HG02943 (cell line): ENCODE data around the gene PIR.

ENCODE experiments used
- ATAC-seq: cut with Tn5 transposase; IDR thresholded peaks from one replicate; pipeline ENCODE4 v1.9.1; 2021; ENCODE audit warnings: mild to moderate bottlenecking, low read depth, moderate library complexity; ENCODE audit not compliant: unreplicated experiment

The PIR gene

DNA sequence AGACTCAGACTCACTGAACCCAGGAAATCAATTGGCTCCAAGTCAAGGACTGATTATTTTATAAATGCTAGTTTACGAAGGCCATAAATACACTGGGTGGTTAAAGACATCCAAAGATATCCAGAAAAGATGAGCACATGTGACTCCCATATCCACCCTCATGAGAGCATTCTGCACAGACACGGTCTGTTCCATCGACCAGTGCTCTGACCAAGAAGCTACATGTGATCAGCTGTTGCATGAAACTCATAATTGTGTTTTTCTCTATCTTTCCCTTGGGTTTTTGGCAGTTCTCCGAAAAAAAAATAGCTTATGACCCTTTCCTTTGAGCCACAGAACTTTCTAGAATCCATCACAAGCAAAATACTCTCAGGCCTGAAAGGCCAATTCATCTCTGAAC lies 2.7 kb upstream of the PIR start:
- no peak for ATAC-seq

DNA sequence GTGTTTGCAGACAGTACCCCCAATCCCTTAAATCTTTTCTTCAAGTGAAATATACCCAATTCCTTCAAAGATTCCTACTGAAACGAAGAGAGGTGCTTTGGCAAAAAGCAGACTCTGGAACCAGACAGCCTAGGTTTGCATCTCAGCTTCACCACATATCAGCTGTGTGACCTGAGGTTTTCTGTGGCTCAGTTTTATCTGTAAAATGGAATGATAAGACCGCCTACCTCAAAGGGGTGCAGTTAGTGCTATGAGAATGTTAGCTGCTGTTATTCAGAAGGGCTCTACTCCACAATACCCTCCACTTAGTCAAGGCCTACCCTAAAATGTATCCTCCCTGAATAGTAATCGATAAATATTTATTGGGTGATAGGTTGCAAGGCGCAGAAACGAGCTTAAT lies 664 bp downstream of the PIR start:
- ATAC-seq: peak; percentile 4

DNA sequence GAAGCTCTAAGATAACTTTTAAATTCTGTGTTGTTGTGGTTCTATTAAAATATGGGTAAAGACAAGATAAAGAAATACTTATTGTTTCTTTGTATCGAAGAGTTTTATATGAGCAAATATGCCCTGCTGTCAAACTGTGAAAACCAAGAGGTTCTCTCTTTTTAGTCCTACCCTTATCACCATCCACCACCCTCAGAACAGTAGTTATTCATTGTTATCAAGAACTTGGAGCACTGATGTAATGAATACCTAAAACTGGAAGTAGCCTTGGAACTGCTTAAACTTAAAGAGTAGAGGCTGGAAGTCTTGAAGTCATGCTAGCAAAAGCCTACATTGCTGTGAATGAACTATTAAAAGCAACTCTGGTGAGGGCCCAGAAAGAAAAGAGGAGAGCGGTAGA lies 9.2 kb downstream of the PIR start:
- no peak for ATAC-seq

DNA sequence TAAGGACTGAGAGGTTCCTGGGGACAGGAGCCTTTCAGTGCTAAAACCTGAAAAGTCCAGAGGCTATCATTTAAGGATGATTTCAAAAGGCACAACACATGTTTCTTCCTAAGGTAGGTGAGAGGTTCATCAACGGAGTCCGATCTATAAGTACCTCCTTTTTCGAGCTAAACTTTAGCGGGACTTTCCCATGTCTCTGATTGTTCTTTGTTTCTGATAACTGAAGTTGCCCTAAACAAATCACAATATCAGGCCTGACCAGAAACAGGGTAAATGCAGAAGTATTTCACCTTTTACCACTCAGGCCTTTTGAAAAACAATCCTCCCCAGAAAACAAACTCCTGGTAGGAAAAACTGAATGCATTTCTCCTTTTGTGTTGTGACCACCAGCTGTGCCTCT lies 17.6 kb downstream of the PIR start:
- no peak for ATAC-seq

DNA sequence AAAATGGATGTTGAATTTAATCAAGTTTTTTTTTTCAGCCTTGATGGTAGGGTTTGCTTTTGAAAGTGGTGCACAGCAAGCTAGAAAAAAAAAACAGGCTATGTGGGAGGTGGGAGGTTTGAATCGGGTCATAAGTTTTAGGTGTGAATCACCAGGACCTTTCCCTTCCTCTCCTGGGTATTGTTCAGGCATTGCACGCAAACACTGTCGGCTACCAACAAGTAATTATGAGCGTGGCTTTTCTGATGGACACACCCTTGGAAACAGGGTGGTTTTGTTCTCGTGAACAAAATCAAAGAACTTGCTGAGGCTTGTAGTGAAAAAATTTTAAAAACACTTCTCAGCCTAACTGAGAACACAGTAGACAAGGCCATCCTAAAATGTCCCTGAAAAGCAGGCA lies 18.1 kb downstream of the PIR start:
- ATAC-seq: no peak

DNA sequence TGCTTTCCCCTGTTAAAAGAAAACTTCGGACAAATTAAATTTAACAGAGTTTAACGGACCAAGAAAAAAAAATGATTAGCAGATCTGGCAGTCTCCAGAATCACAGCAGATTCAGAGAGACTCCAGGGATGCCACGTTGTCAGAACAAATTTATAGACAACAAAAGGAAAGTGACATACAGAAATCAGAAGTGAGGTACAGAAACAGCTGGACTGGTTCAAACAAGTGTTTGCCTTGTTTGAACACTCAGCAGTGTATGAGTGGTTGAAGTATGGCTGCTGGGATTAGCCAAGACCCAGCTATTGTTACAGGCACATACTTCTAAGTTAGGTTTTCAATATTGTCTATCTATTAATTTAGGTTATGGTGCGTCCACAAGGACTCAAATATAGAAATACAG lies 19.1 kb downstream of the PIR start:
- ATAC-seq: no peak

DNA sequence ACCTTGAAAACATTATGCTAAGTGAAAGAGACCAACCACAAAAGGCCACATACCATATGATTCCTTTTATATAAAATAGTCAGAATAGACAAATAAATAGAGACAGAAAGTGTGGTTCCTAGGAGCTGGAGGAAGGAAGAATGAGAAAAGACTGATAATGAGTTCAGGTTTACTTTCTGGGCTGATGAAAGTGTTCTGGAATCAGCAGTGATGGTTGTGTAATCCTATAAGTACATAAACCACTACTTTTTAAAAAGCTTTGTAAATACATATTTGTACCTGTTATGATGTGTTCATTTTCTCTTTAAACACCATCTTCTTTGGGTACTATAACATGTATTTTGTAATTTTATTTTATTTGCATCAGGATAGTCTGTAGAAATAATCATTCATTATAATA lies 20.6 kb downstream of the PIR start:
- no peak for ATAC-seq

DNA sequence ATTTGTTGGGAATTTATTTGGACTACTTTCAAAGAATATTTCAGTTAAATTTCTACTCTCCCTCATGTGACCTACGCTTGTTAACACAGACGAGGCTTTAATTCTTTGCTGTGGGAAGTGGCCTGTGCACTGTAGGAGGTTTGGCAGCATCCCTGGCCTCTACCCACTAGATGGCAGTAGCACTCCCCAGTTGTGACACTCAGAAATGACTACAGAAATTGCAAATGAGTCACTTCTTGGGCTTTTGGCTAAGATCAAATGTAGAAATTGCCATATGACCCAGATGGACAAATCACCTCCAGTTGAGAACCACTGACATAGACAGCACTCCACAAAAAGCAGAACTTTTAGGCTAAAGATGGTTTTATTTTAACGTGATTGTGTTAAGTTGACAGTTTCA lies 22.1 kb downstream of the PIR start:
- ATAC-seq: peak; percentile 75

DNA sequence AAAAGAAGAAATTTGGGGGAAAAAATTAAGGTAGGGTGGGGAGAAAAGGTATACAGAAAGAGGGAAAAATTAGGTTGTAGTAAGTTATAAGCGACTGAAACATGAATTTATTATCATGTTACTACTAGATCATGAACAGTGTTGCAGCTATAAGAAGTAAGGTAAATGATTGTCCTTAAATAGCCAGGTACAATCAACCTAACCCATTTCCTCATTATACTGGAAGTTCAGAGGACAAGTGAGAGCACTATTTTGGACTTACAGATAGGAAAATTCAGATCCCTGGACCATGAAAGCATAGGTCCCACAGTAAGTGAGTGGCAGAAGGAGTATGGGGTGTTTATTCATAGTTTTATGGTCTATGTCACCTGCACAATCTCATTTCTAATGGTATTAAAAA lies 23.5 kb downstream of the PIR start:
- ATAC-seq: no peak

DNA sequence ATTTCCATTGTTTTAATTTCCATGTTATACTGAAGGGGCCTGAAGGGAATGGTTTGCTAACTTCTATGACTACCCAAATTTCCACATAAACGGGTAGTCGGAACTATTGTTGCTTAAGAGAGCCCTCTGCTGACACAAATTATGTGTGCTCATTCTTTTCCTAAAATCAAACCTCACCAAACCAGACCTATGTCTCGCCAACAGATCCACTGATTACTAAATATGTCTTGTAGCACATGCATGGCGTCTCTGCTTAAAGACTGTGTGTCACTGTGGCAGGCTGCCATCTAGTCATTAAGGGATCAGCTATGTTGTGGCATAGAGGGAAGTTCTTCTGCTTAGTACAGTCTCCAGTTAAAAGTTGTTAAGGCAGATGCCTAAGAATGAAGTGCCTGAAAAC lies 25.1 kb downstream of the PIR start:
- ATAC-seq: no peak

DNA sequence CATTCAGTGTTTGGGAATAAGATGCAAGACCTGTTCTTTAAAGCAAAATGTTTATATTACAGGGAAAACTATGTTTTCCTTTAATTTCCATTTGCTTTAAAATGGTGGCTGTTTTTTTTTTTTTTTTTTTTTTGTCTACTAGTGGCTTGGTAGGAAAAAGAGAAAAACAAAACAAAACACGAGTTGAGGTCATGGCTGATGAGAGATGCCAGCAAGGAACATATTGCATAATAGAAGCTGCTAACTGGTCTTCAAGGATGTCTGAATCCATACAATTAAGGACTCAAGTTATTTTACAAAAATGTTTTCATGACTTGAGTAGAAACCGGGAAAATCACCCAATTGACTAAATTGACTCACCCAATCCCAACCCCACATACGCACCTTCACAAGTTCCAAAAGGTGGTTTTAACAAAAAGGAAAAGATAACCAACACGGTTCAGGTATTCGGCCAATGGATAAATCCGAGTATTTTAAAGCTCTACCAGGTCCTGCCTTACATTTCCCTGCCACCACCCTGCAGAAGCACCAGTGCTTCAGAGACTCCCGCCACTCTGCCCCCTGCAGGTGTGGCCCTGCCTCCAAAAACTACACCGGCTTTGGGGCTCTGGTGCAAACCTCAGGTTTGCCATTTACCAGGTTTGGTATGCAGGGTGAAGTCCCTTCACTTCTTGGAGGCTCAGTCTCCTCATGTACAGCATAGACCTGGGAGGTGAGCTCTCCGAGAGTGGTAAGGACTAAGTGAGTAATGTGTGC lies 27.1 kb downstream of the PIR start:
- ATAC-seq: no peak

DNA sequence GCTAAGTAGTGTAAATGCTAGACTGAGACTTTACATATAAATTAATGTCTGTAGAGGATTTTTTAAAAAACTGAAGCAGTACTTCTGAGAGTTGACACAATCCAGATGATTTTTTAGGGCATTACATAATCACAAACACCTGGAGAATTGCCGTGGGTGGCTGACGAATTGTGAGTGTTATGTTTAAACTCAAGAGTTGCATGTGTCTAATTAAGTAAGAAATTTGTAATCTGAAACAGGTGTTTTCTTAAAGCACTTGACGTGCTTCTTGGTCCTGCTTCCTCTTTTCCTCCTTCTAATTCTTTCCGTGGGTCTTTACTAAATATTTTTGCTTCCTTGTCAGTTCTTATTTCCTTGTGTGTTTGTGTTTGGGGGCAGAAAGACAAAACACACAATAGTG lies 27.8 kb downstream of the PIR start:
- ATAC-seq: no peak

DNA sequence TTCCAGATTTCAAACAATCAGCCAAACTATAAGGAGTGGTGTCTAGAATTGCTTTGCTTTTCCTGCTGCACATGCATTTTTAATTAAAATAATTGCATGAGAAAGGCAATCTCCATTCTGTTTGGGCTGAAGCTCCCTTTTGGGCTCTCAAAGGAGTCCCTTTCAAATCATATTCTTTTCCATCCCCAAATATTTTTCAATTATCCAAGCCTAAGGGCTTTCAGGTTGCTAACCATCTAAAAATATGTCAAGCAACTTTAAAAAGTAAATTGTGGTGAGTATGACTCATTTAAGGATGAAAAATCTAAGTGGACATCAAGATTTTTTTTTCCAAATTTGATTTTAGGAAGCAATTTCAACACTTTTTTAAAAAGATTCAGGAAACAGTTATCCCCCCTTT lies 28.4 kb downstream of the PIR start:
- no peak for ATAC-seq

DNA sequence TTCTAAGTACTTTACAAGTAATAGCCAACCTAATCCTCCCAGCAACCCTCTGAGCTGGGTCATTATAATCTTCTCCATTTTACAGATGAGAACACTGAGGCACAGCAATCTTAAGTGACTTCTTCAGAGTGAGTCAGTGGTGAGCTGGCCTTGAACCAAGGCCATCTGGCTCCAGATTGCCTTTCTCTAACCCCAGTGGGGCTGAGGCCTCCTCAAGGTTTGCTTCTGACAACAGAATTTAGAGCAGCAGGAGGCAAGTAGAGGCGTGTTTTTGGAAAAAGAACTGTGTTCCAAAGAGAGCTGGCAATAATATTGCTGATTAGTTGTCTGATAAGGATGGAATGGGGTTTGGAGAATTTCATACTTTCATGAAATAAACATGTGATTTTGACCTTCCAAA lies 41.2 kb downstream of the PIR start:
- no peak for ATAC-seq

DNA sequence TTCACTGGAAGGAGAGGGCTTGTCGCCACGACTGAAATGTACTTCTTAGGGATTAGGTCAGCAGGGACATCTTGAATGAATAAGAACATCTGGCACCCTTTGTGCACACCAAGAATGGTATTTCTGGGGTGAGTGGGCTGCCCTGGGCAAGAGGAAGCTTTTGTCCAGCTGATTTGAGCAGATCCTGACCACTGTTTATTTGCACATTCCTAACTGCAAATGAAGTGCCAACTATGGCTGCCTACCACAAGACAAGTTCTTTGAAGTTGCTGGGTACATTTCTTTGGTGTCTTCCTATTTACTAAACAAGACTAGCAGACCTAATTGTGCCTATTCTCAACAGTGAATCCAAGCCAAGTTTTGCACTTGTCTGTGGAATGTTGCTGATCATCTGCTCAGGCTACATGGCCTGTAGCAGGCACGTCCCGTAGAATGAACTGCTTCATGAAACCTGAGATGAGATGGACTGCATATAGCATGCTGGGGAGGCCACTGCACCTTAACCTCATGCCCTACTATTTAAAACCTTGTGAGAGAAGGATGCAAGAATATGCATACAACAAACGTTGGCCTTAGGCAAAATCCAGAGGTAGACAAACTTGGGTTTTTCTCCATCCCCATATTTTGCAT lies 45.0 kb downstream of the PIR start:
- no peak for ATAC-seq

DNA sequence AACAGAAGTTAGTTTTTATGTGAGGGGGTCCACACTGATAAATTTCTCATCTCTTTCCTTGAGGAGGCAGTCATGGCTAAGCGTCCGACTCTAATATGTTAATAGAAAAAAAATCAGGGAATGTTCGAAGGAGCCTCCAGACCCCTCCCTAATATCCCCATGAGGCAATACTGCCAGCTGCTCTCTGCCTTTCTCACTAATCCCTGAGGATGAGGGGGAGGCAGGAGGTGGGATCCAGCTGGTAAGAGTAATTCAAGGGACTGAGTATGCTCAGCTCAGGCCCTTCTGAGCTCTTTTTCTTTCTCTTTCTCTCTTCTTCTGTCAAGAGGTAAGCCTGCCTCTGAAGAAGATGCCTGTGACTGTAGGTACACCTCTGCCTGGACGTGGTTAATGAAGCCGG lies 51.7 kb downstream of the PIR start:
- no peak for ATAC-seq

DNA sequence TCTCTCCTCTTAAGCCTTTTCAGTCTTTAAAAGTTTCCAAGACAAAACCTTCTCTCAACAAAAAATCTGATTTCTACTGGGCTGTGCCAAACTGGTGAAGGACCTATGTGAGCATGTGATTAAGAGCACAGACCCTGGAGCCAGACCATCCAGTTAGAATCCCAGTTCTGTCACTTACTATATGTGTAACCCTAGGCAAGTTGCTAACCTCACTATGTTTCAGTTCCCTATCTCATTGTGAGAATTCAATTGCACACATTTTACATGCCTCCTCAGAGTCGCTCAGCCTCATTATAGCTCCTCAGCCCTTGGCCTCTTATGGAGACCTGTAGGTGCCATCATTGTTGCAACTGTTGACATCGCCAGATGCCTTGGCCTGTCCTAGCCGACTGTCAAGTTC lies 54.8 kb downstream of the PIR start:
- ATAC-seq: no peak

DNA sequence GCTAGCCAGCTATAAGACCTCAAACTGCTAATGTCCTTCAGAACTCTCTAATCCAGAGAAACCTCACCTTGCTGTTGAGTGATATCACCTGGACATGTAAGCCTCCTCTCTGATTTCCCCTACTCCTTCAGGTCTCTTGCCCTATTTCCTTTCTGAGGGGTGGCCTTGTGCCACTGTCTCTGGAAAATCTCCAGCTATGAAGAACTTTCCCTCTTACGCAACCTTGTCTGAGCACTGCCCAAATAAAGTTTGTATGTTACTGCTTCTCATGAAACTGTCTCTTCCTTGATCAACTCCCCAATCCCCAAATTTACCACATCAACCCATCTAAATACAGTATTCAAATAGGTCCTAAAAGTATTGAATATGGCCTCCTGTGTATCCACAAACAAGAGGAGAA lies 55.4 kb downstream of the PIR start:
- ATAC-seq: no peak

DNA sequence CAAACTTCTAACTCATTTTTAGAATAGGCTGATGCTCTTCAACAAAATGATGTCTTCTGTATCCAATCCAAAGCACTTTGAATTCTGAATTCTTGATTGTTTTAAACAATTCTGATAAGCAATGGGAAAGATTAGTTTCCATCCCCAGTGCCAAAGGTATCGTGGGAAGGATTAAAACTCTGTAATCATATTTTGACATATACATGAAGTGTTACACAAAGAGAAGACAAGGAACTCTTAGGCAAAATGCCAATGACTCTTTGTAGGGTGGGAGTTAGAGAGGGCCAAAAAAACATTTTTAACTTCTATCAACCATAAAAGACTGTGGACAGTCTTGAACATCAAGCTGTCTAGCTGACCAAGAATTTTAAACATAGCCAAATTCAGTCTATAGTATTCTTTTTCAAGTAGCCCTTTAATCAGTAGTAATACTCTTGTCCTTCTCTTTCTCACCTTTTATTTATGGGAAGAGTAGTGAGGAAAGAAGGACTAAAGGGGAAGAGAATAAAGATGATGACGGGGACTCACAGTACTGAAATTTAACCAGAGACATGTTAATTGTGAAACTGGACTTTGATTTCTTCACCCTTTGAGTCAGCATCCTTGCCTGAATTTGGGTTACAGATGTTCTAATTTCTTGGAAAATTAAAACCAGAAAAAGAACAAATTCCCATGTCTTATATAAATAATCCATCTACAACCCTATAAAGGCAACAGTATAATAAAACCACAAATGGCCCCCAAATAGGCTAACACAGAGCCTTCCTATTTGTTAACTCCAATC lies 57.1 kb downstream of the PIR start:
- no peak for ATAC-seq

DNA sequence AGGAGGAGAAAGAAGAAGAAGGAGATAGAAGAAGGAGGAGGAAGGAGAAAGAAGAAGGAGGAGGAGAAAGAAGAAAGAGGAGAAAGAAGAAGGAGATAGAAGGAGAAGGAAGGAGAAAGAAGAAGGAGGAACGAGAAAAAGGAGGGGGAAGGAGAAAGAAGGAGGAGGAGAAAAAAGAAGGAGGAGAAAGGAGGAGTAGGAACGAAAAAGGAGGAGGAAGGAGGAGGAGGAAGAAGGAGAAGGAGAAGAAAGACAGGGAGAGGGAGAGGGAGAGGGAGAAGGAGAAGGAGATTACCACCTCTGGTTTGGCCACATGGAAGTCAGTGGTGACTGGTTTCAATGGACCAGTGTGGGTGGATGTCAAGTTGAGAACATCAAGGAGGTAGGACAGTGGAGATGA lies 58.9 kb downstream of the PIR start:
- ATAC-seq: no peak

DNA sequence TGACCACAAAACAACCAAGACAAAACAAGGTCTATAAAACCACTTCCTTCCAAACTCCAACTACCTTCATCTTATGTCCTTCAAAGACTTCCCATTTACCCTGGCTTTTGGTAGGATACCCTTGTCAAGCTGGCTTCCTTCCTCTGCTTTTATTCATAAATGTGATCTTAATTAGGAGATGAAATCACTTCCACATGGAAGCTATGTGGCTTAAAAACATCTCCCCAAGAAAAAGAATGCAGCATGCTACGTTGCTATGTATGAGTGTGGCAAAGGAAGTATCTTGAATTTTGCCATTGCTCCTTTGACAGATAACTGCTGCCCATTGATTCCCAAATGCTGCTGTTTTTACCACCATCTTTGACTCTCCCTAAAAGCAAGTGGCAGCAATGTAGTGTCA lies 62.5 kb downstream of the PIR start:
- ATAC-seq: no peak

DNA sequence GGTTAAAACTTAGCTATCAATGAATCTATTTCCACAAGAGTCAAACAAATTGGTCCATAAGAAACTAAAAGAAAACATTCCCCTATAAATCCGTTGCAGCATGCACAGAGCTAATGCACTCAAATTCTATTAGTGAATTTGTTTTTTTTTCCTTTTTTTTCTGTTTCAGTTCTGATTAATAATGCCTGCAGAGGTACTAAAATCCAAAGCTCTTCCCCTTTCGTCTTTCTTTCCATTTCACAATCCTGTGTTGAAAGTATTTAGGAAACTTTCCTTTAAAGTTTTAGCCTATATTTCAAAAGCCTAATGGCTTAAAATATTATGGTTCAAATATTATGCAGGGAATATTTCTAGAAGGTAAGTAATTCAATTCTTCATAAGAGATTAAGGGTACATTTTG lies 63.1 kb downstream of the PIR start:
- ATAC-seq: no peak
